Left colon (tissue), 2 donors: ENCODE measurements around the gene TENM4. TPM values are rescaled to one million over a fixed set of nuclear protein-coding genes. Genes with fewer than 3 reads are reported as not detected.

ENCODE experiments used
- ATAC-seq: fragments of 200-7000 bp; cut with Tn5 transposase; one replicate; pipeline ENCODE4 v1.9.1; 2020; ENCODE audit warnings: mild to moderate bottlenecking, moderate library complexity
- DNase-seq, 2 donors: peaks; one replicate each; pipeline ENCODE4 v3.0.0-alpha.2; 2020
- intact Hi-C, 2 donors: fragments of 100-400 bp; cut with DNase I in 1 of 2; cut with micrococcal nuclease in 1 of 2; formaldehyde crosslinking; loops; one replicate each; pipeline versions ENCODE4 v1.11.2 to v1.14.0; 2022; cut with DNase I, micrococcal nuclease
- total RNA-seq, 2 donors: library from RNA; stranded (reverse); fragmentation: NEBNext Ultra II Directional; extraction: Animal tissue kit (Norgen Biotek cat#: 25700); gene quantifications; one replicate each; pipeline ENCODE4 v1.2.1, GENCODE V29; 2021
- donor health status: DM: no; HTN: no; CAD: no.
- donor health status: DM: yes; HTN: yes; CAD: no.

Gene TENM4
- total RNA-seq, 2 donors from 2014 or later, result 0.92 to 1.7 TPM

DNA sequence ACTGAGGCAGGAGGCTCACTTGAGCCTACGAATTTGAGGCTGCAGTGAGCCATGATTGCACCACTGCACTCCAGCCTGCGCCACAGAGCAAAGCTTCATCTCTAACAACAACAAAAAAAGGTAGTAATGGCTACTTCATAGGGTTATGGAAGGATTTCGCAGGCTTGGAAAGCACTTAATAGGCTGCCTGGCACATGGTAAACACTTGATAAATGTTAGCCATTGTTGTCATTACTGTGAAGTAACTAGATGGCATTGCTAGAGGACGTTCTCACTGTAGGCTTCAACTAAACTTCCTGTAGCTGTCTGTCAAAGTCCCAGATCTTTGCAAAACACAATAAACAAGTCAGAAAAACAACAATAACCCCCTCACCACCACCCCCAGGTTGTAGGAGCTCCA lies 508.9 kb downstream of the TENM4 start:
- DNase-seq (no peak), ATAC-seq (no peak)
- intact Hi-C loops, result no loop called here

DNA sequence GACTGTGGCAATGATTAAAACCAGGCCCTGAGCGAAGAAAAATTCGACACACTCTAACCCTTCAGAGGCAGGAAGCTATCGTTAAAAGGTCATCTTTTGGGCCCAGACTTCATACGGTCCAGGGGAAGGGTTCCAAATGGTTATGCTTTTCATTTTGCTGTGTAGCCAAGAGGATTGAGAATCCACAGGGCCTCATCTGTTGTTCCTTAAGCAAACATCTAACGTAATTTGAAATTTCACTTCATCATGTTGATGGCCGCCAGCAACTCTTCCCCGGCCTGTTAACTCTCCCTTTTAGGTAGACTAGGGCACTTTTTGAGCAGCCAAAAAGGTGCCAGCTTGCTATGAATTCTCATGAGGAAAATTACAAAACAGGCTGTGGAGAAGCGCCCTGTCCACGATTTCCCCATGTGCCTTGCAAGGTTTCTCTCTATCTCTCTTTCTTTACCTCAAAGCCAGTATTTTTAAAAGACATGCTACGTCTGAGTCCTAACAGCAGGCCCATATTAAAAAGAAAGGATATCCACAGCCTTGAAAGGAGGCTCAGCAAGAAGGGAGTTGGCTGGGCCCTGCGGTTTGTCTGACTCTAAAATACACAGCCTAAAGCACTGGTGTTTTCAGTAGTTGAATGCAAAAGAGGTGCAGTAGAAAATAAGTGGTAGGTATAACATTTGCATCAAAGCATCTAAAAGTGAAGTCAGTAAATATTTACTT lies 509.9 kb downstream of the TENM4 start:
- ATAC-seq, result no peak
- DNase-seq, result no peak
- intact Hi-C loops, result no loop called here

DNA sequence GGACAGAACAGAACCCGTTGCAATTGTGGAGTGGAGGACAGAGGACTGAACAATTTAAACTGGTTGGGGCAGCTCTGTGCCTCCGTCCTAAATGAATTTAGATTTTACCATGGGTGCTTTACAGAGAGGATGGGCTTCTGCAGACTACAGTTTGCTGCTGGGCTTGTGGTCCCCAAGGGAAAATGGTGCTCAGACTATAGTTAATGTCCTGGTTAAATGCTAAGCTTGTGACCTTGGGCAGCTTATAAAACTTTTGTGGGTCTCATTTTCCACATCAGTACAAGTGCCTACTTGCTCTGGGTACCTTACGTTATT lies 511.0 kb downstream of the TENM4 start:
- no peak for ATAC-seq
- no peak for DNase-seq
- intact Hi-C loops, result no loop called here

DNA sequence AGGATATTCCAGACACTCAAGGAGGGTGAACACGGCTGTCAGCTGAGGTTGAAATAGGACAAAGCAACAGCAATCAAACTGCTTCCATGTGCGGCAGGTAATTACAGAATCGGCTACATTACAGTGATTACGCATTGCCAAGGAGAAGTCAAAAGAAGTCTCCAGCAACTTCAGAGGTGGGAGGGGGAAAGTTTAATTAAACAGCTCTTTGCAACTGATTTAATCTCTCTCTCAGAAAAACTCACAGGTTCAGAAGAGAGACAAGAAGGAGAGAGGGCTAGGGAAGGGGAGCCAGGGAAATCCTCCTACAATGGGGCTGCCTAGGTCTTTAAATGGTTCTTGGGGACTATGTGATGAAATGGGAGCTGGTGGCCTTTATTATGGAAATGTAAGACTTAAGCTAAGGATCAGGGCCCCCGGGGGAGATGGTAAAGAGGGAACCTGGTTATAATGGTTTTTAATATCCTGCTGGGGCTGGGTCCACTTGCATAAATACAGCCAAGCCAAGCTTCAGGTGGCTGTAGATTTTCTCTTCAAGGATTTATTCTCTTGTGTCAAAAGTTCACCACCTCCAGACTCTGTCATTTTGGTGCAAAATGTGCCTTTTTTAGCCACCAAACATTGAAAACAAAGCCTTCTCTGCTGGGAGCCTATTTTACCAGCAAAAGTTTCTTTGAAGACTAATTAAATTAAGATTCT lies 511.5 kb downstream of the TENM4 start:
- intact Hi-C loops, result no loop called here
- DNase-seq (no peak), ATAC-seq (no peak)

DNA sequence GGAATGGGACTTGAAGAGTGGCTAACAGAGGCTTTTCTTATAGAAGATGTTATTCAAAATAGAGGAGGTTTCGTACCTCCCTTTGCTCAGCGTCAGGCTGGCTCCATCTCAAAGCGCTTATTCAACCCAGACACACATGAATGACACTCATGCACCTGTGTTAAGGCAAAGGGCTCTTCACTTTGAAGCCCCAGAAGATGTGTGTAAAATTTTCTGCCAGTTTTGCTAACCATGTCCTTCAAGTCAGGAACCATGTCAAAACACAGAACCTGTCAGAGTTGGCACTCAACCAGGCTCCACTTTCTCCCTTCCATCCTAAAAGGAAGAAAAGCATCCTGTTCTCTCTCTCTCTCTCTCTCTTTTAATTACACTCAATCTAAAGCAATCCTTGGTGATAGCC lies 513.3 kb downstream of the TENM4 start:
- intact Hi-C loops, result no loop called here
- no peak for DNase-seq
- ATAC-seq, result no peak

DNA sequence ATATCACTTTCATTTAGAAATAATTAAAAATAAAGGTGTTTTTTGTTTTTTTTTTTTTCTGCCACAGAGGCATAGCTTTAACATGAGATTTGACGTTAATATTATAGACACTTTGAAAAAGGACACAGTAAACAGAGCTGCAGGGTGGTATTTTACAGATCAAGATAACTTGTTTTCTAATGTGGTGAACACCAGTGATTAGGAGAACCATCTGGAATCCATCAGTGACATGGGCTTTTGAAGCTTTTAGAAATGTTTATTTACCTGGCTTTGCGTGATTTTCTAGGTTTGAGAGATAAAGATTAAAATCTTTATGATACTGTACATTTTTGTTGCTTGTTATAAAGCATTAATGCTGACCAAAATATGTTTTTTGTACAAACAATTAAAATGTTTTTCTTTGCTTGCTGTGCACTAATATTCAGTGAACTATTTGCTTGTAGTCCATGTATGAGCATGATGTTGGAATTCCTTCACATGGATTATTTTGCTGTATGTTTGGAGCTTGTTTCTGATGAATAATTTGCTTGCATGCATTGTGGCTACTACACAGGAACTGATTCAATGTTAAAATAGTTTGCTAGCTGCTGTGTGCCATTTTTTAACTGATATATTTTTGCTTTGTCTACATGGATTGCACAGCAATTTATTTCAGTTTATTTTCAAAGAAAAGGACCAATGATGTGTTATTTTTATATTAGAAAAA lies 514.0 kb downstream of the TENM4 start:
- intact Hi-C loops, result no loop called here
- no peak for ATAC-seq
- DNase-seq, result no peak

DNA sequence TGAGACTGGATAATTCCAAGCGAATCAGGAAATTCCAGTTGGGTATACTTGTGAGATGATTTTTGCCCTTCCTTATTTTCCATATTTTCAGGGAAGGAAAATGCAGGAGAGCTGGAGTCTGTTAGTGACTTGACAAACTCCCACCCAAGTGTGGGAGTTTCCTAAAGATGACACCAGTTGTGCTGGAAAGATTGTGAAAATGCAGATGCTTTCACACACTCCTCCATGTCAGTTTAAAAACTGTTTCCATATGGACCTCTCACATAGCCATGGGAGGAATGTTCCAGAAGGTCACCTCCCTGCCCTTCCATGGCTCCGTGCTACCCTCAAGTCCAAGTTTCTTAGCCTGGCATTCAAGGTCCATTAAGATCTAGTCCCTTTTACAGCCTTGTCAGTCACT lies 515.4 kb downstream of the TENM4 start:
- DNase-seq (no peak), ATAC-seq (no peak)
- intact Hi-C loops, result no loop called here

DNA sequence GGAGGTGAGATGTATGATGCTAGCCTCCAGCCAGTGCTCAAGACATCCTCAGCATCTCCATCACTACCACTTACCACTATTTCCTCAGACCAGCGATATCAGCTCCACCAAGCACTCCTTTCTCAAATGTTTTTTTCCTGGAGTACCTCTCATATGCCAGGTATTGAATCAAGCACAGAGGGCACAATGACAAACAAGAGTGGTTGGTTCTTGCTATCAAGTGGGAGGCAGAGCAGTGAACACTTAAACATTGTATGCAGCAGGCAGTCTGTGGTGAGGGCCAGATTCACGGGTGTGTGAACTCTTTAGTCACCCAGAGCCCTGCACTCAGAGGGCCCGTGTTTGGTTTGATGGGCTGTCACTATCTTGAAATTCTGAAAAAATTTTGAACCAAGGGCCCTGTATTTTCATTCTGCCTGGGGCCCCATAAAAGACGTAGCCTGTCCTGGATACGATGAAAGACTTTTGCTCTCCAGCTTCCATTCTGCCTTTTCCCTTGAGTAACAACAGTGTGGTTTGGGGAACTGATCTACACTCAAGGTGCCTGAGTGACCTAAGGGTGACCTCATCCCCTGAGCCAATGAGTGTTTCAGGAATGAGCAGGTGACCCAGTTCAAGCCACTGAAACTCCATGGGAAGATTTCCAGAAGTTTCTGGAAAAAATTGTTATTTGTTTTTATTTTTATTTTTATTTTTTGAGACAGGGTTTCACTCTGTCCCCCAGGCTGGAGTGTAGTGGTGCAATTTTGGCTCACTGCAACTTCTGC lies 517.8 kb downstream of the TENM4 start:
- ATAC-seq, result no peak
- DNase-seq, result no peak
- intact Hi-C loops, result no loop called here

DNA sequence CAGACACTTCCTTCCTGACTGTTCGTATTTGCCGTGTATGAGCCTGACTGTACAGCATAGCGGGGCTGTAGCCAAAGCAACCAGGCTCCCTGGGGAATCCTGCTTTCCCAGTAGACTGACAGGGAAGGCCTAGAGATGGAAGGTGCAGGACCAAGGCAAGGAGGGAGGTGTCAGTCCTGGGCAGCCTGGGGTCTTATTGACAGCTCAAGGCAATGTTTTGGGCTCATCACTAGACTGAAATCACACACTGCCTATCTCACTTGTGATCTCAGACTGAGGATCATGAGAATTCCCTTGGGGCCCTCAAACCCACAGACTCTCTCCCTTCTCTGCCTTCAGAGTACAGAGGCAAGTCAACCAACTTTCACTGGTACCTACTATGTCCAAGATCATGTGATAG lies 519.3 kb downstream of the TENM4 start:
- intact Hi-C loops, result no loop called here
- ATAC-seq, result no peak
- no peak for DNase-seq

DNA sequence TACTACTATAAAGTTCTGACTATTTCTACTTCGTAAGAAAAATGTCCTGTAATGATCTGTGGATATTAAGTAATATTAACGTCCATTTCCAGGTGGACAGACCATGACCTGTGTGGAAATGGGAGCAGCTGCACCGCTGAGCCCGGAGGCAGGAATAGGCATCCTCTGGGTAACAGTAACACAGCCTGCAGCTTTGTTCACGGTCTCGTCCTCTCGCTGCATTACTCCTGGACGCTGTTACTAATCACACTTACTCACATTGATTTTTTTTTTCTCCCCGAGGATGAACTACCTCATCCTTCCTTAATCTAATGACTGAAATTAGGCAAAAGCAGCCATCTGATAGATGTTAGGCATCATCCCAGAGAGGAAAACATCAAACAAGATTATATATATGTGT lies 520.5 kb downstream of the TENM4 start:
- ATAC-seq (no peak), DNase-seq (no peak)
- intact Hi-C loops, result no loop called here

DNA sequence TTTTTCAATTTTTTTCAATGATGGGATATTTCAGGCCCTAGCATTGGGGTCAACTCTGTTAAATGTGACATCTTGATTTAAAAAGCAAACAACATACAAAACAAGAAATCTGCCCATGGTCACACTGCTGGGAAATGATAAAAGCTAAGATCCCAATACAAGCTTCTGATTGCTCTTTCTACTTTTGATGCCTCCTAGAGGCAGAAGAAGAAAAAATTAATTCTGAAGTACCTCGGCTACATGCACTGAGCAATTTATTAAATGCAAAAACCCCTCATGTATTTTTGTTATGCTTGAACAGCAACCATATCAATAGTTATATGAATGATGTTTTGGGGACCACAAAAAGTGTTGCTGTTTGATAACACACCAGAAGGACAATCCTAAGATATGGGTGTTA lies 524.1 kb downstream of the TENM4 start:
- ATAC-seq (no peak), DNase-seq (no peak)

DNA sequence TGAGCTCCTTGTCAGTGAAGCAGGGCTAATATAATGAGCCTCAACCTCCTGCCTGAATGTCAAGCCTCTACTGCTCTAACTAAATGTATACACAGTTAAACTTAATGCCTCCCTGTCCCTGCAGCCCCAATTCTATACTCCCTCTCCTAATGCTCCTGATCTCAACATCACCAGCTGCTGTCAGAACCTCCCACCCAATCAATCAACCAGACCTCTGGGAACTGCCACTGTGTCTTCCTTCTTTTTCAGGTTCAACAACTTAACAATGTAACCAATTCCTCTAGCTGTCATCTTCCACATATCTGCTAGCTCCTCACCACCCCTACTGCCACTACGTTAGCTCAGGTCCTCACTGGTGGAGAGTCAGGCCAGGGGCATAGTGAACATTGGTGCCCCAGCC lies 526.3 kb downstream of the TENM4 start:
- intact Hi-C loops, result no loop called here
- ATAC-seq (no peak), DNase-seq (no peak)

More for the DNA sequence above, 524.1 kb downstream of the TENM4 start:
- intact Hi-C loops, result no loop called here

DNA sequence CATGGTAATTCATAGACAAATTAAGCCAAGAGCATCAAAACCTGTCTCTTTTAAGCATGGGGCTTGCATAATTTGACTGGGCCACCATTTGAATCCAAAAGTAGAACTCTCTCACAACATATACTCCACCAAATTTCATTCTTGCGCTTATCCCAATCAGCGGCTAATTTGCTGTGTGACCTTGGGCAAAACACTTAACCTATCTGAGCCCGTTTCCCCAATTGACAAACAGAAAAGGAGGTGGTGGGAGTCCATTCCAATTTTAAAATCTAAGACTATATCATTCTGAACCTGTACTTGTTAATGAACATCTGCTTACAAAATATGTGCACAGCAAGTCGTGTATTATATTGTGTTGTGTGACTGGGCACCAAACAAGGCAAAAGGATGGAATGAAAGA lies 528.1 kb downstream of the TENM4 start:
- ATAC-seq (no peak), DNase-seq (no peak)
- intact Hi-C loops, result no loop called here

DNA sequence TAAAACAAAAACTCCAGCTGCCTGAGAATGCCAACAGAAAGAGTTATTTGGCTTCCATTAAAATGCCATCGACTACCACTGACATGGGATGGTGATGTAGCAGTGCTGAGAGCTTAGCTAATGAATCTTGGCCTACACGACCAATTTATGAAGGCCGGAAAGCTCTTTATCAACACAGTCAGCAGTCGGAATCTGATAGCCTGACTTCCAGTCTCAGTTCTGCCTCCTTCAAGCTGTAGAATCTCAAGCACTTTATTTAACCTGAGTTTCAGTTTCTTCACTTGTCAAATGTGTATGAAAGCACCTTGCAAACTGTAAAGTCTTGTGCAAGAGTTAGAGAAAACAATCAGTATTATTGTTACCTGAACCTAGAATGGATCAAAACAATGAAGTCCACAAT lies 530.5 kb downstream of the TENM4 start:
- ATAC-seq, result no peak
- no peak for DNase-seq
- intact Hi-C loops, result no loop called here

DNA sequence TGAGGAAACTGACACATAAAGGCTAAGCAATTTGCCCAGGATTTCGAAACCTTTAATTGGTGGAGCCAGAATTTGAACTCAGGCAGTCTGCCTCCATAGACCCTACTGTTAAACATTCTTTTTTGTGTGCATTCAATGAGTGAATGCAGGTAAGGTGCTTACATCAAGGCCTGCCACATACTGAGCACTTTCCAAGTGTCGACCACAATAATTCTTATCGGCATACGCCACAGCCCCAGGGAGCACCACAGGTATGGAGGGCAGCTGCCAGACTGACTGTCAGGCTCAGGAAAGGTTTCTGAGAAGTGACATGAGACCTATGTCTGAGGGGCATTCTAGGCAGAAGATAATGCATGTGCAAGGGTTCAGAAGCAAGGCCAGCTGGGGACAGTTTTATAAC lies 531.4 kb downstream of the TENM4 start:
- no peak for ATAC-seq
- intact Hi-C loops, result no loop called here

DNA sequence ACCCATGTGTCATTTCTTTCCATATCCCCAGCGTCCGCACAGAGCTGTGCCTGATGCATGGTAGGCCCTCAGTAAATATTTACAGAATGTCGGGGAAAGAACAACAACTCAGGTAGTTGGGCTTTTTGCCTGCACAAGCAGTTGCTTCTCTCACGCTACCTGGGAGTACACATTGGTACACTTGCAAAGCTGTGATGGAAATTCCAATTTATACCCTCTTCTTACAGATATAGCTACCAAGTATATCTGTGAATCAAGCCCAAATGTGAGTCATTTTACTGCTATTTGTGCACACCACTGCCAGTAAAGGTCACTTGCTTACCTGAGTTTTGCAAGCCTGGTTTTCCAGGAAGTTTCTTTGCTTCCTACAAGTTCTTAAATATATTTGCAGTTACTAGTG lies 533.2 kb downstream of the TENM4 start:
- DNase-seq (no peak), ATAC-seq (no peak)
- intact Hi-C loops, result no loop called here

More for the DNA sequence above, 531.4 kb downstream of the TENM4 start:
- DNase-seq, result no peak

DNA sequence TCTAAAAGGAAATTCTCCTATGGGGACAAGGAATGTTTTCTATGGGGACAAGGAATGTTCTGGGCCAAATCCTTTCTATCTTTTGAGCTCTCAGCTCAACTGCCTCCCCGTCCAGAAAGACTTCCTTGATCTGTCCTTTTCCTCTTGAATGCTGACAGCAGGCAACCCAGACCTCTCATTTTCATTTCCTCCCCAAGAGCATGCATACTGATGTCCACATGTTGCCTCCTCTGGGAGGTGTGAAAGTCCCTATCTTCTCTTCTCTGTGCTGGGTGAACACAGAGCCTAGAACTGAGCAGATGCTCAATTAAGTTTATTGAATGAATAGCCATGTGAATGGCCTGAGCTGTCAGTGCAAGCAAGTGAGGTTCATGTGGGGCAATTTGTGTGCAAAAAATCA lies 534.3 kb downstream of the TENM4 start:
- ATAC-seq (no peak), DNase-seq (no peak)
- intact Hi-C loops, result no loop called here

DNA sequence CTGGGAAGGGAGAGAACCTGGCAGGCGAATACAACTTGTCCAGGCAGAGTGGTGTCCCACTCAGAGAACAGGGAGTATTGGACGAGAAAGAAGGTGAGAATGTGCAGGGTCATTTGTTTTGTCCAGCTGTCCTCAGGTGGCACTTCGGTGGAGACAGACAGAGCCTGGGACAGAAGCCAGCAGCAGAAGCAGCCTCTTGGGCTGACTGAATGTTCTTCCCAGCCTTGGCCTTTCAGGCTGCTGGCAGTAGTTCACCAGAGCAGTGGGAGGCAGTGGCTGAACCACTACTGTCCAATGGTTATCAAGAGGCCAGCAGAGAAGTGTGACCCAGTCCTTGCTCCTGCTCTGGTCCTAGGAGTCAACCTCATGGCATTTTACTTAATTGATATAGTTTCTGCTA lies 535.1 kb downstream of the TENM4 start:
- intact Hi-C loops, result no loop called here
- no peak for DNase-seq

DNA sequence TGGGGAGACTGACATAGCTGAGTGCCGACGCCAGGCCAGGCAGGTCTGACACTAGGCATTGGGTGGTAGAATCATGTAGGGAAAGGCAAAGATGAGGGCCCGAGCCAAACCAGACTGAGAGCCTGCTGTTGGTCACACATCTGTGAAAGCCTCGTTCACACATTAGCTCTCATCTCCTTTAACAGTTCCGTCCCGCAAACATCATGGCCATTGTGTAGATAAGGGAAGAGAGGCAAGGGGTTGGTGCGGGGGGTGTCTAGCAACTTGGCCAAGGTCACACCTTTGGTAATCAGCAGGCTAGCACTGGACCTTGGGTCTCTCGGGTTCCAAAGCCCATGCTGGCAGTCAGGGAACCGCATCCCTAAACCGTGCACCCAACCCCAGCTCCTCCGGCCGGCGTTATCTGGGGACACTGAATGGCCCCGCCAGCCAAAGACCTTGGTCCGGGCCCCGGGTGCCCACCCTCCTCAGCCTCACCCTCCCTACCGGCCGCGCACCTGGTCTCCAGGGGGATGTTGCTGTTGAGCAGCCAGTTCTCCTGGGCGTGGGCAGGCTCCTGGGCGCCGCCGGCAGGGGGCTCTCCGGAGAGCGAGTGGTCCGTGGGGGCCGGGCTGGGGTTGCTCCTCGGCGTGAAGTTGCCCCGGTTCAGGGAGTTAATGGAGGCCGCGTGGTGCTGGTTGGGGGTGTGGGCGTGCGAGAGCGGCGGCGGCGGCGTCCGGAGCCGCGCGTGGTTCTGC lies 537.9 kb downstream of the TENM4 start:
- intact Hi-C loops, result no loop called here
- ATAC-seq (no peak), DNase-seq (peak in 1 of 2 donors; percentile 11)

More for the DNA sequence above, 535.1 kb downstream of the TENM4 start:
- ATAC-seq, result no peak
